ENCODE measurements around the gene GAS7.

DNA sequence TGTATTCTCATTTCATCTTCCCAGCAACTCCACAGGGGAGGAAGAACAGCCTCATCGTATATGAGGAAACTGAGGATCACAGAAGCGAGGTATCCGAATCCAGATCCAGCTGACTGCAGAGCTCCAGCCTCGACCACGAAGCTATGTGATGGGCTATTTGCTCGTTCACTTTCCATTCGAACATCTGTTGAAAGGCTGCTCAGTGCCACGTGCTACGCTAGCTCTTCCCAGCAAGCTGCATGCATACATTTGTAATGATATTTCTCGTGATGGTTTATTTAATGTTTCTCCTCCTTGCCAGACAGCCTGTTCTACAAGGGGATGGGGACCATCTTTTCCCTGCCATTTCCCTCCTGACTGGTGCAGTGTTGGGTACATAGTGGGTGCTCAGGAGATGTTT lies 244.9 kb downstream of the GAS7 start:
- no peak for TF ChIP-seq POLR2A (IDR thresholded peaks at IDR 0.05)
- TF ChIP-seq, protein P1, sequence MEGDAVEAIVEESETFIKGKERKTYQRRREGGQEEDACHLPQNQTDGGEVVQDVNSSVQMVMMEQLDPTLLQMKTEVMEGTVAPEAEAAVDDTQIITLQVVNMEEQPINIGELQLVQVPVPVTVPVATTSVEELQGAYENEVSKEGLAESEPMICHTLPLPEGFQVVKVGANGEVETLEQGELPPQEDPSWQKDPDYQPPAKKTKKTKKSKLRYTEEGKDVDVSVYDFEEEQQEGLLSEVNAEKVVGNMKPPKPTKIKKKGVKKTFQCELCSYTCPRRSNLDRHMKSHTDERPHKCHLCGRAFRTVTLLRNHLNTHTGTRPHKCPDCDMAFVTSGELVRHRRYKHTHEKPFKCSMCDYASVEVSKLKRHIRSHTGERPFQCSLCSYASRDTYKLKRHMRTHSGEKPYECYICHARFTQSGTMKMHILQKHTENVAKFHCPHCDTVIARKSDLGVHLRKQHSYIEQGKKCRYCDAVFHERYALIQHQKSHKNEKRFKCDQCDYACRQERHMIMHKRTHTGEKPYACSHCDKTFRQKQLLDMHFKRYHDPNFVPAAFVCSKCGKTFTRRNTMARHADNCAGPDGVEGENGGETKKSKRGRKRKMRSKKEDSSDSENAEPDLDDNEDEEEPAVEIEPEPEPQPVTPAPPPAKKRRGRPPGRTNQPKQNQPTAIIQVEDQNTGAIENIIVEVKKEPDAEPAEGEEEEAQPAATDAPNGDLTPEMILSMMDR (IDR thresholded peaks at IDR 0.05) = no peak
